Measurements from ENCODE around the gene P2RY11.

- TF ChIP-seq PAX5 (IDR thresholded peaks at IDR 0.05; ENCODE audit: insufficient read depth, low read length, severe bottlenecking) = no peak
- TF ChIP-seq POLR2A (IDR thresholded peaks at IDR 0.05; ENCODE audit: low read depth, low read length) = no peak
- no peak for TF ChIP-seq POU2F2 (IDR thresholded peaks at IDR 0.05; ENCODE audit: low read depth, low read length)
- no peak for TF ChIP-seq TAF1 (IDR thresholded peaks at IDR 0.05; ENCODE audit: low read depth, low read length)
Measured at GRCh38 chr19:10137751-10138682, 26.5 kb downstream of the P2RY11 start.

Data from GM12891 (cell line).